ENCODE results near the gene ABCB7.

DNA sequence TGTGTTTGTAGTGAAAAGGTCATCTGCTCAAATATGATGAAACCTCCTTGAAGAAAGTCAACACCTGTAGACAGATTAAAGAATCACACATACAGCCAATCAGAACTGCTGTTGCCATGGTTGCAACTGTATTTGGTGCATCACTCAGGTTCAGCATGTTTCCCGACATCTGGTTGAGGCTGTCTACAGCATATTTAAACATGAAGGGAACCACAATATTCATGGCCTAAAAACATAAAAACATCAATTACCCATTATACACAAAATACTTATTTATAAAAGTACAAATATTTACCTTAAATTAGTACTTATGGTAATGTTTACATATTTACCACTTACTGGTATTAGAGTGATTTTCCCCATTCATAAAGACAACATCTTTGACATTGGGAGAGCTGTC lies 79.7 kb downstream of the ABCB7 start:
- no peak for TF ChIP-seq EP300 (IDR thresholded peaks at IDR 0.05; ENCODE audit: borderline replicate concordance)
- no peak for TF ChIP-seq TCF12 (IDR thresholded peaks at IDR 0.05; ENCODE audit: low read depth)
- no peak for TF ChIP-seq YY1 (IDR thresholded peaks at IDR 0.05; ENCODE audit: low read depth)
- no peak for TF ChIP-seq MAX (IDR thresholded peaks at IDR 0.05)
- TF ChIP-seq NFIC (IDR thresholded peaks at IDR 0.05) = no peak
- TF ChIP-seq ZBTB7A (IDR thresholded peaks at IDR 0.05; ENCODE audit: low read depth) = no peak
- TF ChIP-seq TAF1 (IDR thresholded peaks at IDR 0.05; ENCODE audit: low read depth) = no peak
- TF ChIP-seq, protein P1, sequence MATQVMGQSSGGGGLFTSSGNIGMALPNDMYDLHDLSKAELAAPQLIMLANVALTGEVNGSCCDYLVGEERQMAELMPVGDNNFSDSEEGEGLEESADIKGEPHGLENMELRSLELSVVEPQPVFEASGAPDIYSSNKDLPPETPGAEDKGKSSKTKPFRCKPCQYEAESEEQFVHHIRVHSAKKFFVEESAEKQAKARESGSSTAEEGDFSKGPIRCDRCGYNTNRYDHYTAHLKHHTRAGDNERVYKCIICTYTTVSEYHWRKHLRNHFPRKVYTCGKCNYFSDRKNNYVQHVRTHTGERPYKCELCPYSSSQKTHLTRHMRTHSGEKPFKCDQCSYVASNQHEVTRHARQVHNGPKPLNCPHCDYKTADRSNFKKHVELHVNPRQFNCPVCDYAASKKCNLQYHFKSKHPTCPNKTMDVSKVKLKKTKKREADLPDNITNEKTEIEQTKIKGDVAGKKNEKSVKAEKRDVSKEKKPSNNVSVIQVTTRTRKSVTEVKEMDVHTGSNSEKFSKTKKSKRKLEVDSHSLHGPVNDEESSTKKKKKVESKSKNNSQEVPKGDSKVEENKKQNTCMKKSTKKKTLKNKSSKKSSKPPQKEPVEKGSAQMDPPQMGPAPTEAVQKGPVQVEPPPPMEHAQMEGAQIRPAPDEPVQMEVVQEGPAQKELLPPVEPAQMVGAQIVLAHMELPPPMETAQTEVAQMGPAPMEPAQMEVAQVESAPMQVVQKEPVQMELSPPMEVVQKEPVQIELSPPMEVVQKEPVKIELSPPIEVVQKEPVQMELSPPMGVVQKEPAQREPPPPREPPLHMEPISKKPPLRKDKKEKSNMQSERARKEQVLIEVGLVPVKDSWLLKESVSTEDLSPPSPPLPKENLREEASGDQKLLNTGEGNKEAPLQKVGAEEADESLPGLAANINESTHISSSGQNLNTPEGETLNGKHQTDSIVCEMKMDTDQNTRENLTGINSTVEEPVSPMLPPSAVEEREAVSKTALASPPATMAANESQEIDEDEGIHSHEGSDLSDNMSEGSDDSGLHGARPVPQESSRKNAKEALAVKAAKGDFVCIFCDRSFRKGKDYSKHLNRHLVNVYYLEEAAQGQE (IDR thresholded peaks at IDR 0.05; ENCODE audit: low read depth) = no peak
- TF ChIP-seq RAD21 (IDR thresholded peaks at IDR 0.05; ENCODE audit: low read depth) = no peak
- no peak for TF ChIP-seq EGR1 (IDR thresholded peaks at IDR 0.05)
